HEK293 (cell line): ENCODE results near the gene NEK6.

Source experiments
- CTCF ChIA-PET: fragments of 350-600 bp; formaldehyde crosslinking; extraction: SDS; loops from one replicate; lab custom pipeline; 2021; ENCODE audit warnings: antibody characterized with exemption; lab: Yijun Ruan, JAX
- POLR2A ChIA-PET: fragments of 300-600 bp; formaldehyde crosslinking; extraction: SDS; loops from one replicate; lab custom pipeline; 2020; ENCODE audit warnings: antibody characterized with exemption, inconsistent platforms; lab: Yijun Ruan, JAX
- H3K27ac ChIP-seq: fragments of 200-500 bp; sonication (Bioruptor generic); 2 replicates; pipeline ENCODE4 v1.5.1; 2014; ENCODE audit warnings: low read depth, low read length, control low read depth, inconsistent platforms; ENCODE audit errors: extremely low read depth
- H3K36me3 ChIP-seq, 2 experiments: fragments of 200-500 bp in 1 of 2; sonication (Bioruptor generic) in 1 of 2; 1 replicate in 1 of 2; 2 replicates in 1 of 2; pipeline ENCODE4 v1.5.1; 2014 to 2017; ENCODE audit warnings: inconsistent platforms in 2 of 2, low read length in 2 of 2; ENCODE audit not compliant: control insufficient read depth in 2 of 2, insufficient read depth in 1 of 2
- H3K4me1 ChIP-seq: fragments of 200-500 bp; sonication (Bioruptor generic); 2 replicates; pipeline ENCODE4 v1.5.1; 2014; ENCODE audit warnings: mild to moderate bottlenecking, low read length, inconsistent platforms; ENCODE audit not compliant: control insufficient read depth, insufficient read depth
- H3K4me3 ChIP-seq: 2 replicates; pipeline ENCODE4 v1.5.1; 2011; ENCODE audit warnings: low read depth, mild to moderate bottlenecking, control low read depth, low read length, moderate library complexity
- H3K9me3 ChIP-seq: fragments of 200-500 bp; sonication (Bioruptor generic); 2 replicates; pipeline ENCODE4 v1.5.1; 2014; ENCODE audit warnings: low read depth, low read length, inconsistent platforms; ENCODE audit not compliant: control insufficient read depth, insufficient read depth
- HIC1 ChIP-seq: fragments of 450-650 bp; formaldehyde crosslinking; IDR thresholded peaks from 2 replicates; pipeline ENCODE4 v1.5.1; 2016; ENCODE audit warnings: missing biosample characterization, missing genetic modification characterization
- KLF7 ChIP-seq: fragments of 450-650 bp; formaldehyde crosslinking; IDR thresholded peaks from 2 replicates; pipeline ENCODE4 v1.5.1; 2016; ENCODE audit warnings: missing biosample characterization, missing genetic modification characterization, borderline replicate concordance
- MYNN ChIP-seq: fragments of 450-650 bp; formaldehyde crosslinking; IDR thresholded peaks from 2 replicates; pipeline ENCODE4 v1.5.1; 2016; ENCODE audit warnings: missing biosample characterization, missing genetic modification characterization, borderline replicate concordance
- SCRT1 ChIP-seq: fragments of 450-650 bp; formaldehyde crosslinking; IDR thresholded peaks from 2 replicates; pipeline ENCODE4 v1.5.1; 2016; ENCODE audit warnings: missing biosample characterization, missing genetic modification characterization, borderline replicate concordance
- ZBTB20 ChIP-seq: fragments of 450-650 bp; formaldehyde crosslinking; IDR thresholded peaks from 2 replicates; pipeline ENCODE4 v1.5.1; 2016; ENCODE audit warnings: missing biosample characterization, missing genetic modification characterization
- ZFP41 ChIP-seq: fragments of 450-650 bp; formaldehyde crosslinking; IDR thresholded peaks from 2 replicates; pipeline ENCODE4 v1.5.1; 2016; ENCODE audit warnings: missing biosample characterization, missing genetic modification characterization, borderline replicate concordance
- ZNF138 ChIP-seq: fragments of 450-650 bp; formaldehyde crosslinking; IDR thresholded peaks from 2 replicates; pipeline ENCODE4 v1.5.1; 2016; ENCODE audit warnings: missing biosample characterization, missing genetic modification characterization, borderline replicate concordance
- ZNF157 ChIP-seq: fragments of 450-650 bp; formaldehyde crosslinking; IDR thresholded peaks from 2 replicates; pipeline ENCODE4 v1.5.1; 2016; ENCODE audit warnings: missing biosample characterization, missing genetic modification characterization
- ZNF175 ChIP-seq: fragments of 450-650 bp; formaldehyde crosslinking; IDR thresholded peaks from 2 replicates; pipeline ENCODE4 v1.5.1; 2016; ENCODE audit warnings: missing biosample characterization, missing genetic modification characterization
- ZNF19 ChIP-seq: fragments of 450-650 bp; formaldehyde crosslinking; IDR thresholded peaks from 2 replicates; pipeline ENCODE4; 2016; ENCODE audit warnings: missing biosample characterization, missing genetic modification characterization, low read depth
- ZNF280C ChIP-seq: fragments of 450-650 bp; formaldehyde crosslinking; IDR thresholded peaks from 2 replicates; pipeline ENCODE4 v1.5.1; 2016; ENCODE audit warnings: missing biosample characterization, missing genetic modification characterization
- ZNF37A ChIP-seq: fragments of 450-650 bp; IDR thresholded peaks from 2 replicates; pipeline ENCODE4 v1.5.1; 2018; ENCODE audit warnings: missing biosample characterization, missing genetic modification characterization
- ZNF548 ChIP-seq: fragments of 450-650 bp; formaldehyde crosslinking; IDR thresholded peaks from 2 replicates; pipeline ENCODE4 v1.5.1; 2016; ENCODE audit warnings: missing biosample characterization, missing genetic modification characterization
- ZNF561 ChIP-seq: fragments of 450-650 bp; IDR thresholded peaks from 2 replicates; pipeline ENCODE4 v1.5.1; 2018; ENCODE audit warnings: missing biosample characterization, missing genetic modification characterization, borderline replicate concordance
- ZNF624 ChIP-seq: fragments of 450-650 bp; formaldehyde crosslinking; IDR thresholded peaks from 2 replicates; pipeline ENCODE4 v1.5.1; 2017; ENCODE audit warnings: missing biosample characterization, missing genetic modification characterization
- ZNF76 ChIP-seq: fragments of 450-650 bp; formaldehyde crosslinking; IDR thresholded peaks from 2 replicates; pipeline ENCODE4; 2016; ENCODE audit warnings: low read depth, missing biosample characterization, missing genetic modification characterization, borderline replicate concordance
- ZNF768 ChIP-seq: fragments of 450-650 bp; formaldehyde crosslinking; IDR thresholded peaks from 2 replicates; pipeline ENCODE4 v1.5.1; 2018; ENCODE audit warnings: missing biosample characterization, mild to moderate bottlenecking, missing genetic modification characterization
- TF ChIP-seq, protein P1 (sequence below): fragments of 450-650 bp; formaldehyde crosslinking; IDR thresholded peaks from 2 replicates; pipeline ENCODE4 v1.5.1; 2016; ENCODE audit warnings: missing biosample characterization, missing genetic modification characterization
- TF ChIP-seq, protein P2 (sequence below): fragments of 450-650 bp; formaldehyde crosslinking; IDR thresholded peaks from 2 replicates; pipeline ENCODE4 v1.5.1; 2016; ENCODE audit warnings: missing biosample characterization, missing genetic modification characterization
- TF ChIP-seq, protein P3 (sequence below): fragments of 450-650 bp; formaldehyde crosslinking; IDR thresholded peaks from 2 replicates; pipeline ENCODE4 v1.5.1; 2017; ENCODE audit warnings: missing biosample characterization, missing genetic modification characterization

The NEK6 gene

DNA sequence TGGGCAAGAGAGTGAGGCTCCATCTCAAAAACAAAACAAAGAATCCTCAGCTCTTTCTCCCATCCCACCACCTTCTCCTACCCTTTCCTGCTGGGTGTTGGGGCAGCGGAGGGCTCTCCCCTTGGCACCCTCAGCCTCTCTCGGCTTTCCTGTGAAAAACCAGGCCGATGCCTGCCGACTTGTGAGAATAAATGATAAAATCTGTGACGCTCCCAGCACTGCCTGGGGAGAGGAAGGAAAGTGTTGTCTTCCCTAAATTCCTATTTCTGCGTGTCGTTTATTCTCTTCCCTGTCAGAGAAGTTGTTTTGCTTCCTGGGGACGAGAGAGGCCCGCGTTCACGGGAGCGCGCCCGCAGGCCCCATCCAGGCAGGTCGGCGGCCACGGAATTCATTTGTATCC lies 19.7 kb downstream of the NEK6 start:
- TF ChIP-seq, protein P1, sequence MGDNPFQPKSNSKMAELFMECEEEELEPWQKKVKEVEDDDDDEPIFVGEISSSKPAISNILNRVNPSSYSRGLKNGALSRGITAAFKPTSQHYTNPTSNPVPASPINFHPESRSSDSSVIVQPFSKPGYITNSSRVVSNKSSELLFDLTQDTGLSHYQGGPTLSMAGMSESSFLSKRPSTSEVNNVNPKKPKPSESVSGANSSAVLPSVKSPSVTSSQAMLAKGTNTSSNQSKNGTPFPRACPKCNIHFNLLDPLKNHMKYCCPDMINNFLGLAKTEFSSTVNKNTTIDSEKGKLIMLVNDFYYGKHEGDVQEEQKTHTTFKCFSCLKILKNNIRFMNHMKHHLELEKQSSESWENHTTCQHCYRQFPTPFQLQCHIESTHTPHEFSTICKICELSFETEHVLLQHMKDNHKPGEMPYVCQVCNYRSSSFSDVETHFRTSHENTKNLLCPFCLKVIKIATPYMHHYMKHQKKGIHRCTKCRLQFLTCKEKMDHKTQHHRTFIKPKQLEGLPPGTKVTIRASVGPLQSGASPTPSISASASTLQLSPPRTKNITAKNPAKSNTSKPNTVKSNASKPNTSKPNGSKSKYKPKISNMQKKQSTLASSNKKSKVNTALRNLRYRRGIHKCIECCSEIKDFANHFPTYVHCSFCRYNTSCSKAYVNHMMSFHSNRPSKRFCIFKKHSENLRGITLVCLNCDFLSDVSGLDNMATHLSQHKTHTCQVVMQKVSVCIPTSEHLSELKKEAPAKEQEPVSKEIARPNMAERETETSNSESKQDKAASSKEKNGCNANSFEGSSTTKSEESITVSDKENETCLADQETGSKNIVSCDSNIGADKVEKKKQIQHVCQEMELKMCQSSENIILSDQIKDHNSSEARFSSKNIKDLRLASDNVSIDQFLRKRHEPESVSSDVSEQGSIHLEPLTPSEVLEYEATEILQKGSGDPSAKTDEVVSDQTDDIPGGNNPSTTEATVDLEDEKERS (tag by site-specific recombination), result no peak
- TF ChIP-seq ZNF138 (no peak), ZNF157 (tag by site-specific recombination) (no peak), ZBTB20 (no peak), ZFP41 (tag by site-specific recombination) (no peak), ZNF561 (tag by site-specific recombination) (no peak), ZNF768 (tag by site-specific recombination) (no peak), ZNF76 (tag by site-specific recombination) (no peak), ZNF280C (tag by site-specific recombination) (no peak), ZNF19 (tag by site-specific recombination) (no peak)
- Histone ChIP-seq H3K4me3 (no peak overlapping the region), H3K27ac (no peak overlapping the region), H3K9me3 (no peaks in the 10 kb centered on the region), H3K36me3 (no peaks in the 10 kb centered on the region), H3K4me1 (no peaks in the 10 kb centered on the region)
- CTCF ChIA-PET, result no interaction called here
- POLR2A ChIA-PET, result no interaction called here

- CTCF ChIA-PET, result no interaction called here
- POLR2A ChIA-PET, result no interaction called here
- Histone ChIP-seq H3K9me3 (no peaks in the 10 kb centered on the region), H3K4me1 (no peaks in the 10 kb centered on the region), H3K27ac (no peak overlapping the region), H3K36me3 (no peaks in the 10 kb centered on the region), H3K4me3 (no peak overlapping the region)
- TF ChIP-seq SCRT1 (tag by site-specific recombination) (no peak), ZNF175 (no peak), ZNF37A (tag by site-specific recombination) (no peak), MYNN (tag by site-specific recombination) (no peak), ZNF548 (tag by site-specific recombination) (no peak), KLF7 (tag by site-specific recombination) (no peak), ZNF138 (no peak), ZNF624 (tag by site-specific recombination) (no peak), HIC1 (no peak), ZNF19 (tag by site-specific recombination) (no peak)
- TF ChIP-seq, protein P2, sequence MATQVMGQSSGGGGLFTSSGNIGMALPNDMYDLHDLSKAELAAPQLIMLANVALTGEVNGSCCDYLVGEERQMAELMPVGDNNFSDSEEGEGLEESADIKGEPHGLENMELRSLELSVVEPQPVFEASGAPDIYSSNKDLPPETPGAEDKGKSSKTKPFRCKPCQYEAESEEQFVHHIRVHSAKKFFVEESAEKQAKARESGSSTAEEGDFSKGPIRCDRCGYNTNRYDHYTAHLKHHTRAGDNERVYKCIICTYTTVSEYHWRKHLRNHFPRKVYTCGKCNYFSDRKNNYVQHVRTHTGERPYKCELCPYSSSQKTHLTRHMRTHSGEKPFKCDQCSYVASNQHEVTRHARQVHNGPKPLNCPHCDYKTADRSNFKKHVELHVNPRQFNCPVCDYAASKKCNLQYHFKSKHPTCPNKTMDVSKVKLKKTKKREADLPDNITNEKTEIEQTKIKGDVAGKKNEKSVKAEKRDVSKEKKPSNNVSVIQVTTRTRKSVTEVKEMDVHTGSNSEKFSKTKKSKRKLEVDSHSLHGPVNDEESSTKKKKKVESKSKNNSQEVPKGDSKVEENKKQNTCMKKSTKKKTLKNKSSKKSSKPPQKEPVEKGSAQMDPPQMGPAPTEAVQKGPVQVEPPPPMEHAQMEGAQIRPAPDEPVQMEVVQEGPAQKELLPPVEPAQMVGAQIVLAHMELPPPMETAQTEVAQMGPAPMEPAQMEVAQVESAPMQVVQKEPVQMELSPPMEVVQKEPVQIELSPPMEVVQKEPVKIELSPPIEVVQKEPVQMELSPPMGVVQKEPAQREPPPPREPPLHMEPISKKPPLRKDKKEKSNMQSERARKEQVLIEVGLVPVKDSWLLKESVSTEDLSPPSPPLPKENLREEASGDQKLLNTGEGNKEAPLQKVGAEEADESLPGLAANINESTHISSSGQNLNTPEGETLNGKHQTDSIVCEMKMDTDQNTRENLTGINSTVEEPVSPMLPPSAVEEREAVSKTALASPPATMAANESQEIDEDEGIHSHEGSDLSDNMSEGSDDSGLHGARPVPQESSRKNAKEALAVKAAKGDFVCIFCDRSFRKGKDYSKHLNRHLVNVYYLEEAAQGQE (tag by site-specific recombination), result no peak
- TF ChIP-seq, protein P3, sequence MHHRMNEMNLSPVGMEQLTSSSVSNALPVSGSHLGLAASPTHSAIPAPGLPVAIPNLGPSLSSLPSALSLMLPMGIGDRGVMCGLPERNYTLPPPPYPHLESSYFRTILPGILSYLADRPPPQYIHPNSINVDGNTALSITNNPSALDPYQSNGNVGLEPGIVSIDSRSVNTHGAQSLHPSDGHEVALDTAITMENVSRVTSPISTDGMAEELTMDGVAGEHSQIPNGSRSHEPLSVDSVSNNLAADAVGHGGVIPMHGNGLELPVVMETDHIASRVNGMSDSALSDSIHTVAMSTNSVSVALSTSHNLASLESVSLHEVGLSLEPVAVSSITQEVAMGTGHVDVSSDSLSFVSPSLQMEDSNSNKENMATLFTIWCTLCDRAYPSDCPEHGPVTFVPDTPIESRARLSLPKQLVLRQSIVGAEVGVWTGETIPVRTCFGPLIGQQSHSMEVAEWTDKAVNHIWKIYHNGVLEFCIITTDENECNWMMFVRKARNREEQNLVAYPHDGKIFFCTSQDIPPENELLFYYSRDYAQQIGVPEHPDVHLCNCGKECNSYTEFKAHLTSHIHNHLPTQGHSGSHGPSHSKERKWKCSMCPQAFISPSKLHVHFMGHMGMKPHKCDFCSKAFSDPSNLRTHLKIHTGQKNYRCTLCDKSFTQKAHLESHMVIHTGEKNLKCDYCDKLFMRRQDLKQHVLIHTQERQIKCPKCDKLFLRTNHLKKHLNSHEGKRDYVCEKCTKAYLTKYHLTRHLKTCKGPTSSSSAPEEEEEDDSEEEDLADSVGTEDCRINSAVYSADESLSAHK, result no peak
Observed at GRCh38 chr9:124278054-124278540, 20.3 kb downstream of the NEK6 start.
